ENCODE measurements around the gene C3orf52. TPM values are rescaled to one million over a fixed set of nuclear protein-coding genes. Genes with fewer than 3 reads are reported as not detected.

C3orf52 gene
- total and polyA plus RNA-seq, 7 donors: 0.62 to 5.9 (median 1.9) TPM

DNA sequence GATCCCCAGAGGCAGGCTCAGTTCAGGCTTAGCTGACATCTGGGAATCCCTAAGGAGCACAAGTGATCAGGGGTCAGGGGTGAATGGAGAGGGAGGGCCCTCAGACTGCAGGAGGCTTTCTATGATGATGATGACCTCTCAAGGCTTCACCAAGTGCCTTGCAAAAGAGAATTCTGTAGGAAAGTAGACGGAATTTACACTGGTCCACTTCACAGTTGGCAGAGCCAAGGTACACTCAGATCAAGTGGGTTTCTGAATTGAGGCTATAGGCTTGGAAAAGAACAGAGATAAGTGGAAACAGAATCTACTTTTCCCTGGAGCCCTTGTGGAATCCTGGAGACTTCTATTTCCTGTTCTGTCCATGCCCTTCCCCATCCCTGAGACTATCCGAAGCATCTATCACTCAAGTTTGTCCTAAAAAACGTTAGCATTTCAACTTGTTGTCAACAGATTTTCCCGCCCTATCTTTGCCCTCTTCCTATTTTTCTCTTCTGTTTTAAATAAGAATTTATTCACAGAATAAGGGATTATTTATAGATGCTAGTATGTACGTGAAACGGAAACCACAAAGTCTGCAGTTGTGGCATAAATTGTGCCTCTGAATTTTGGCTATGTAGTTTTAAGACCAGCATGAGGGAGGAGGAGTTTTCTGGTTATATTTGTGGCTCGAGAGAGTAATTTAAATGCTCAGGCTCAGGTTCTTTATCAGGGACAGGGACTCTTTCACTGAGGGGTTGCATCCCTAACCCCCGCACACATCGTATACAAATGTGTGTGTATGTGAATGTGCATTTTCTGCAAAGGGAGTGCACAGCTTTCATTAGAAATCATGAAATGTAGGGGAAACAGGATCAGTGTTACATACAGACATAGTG is 34.0 kb downstream of the C3orf52 start:
- H3K4me3 ChIP-seq: no peak overlapping the region
- 69 to 73% (median 73%) methylated on average over 9 of the region's 9 CpGs for WGBS, 3 donors
- no peaks in the 10 kb centered on the region for H3K27me3 ChIP-seq (ENCODE audit: insufficient read depth in 3 of 3, low read length in 2 of 3)
- no peaks in the 10 kb centered on the region for H3K4me1 ChIP-seq
- DNase-seq (no peak), ATAC-seq (no peak)
- intact Hi-C loops (cut with DNase I): loop anchor here in 1 of 2 donors (10.0 kb wide), 1 partner anchor 415 kb away; no protein-coding TSS in a partner anchor
- TF ChIP-seq, protein P1, sequence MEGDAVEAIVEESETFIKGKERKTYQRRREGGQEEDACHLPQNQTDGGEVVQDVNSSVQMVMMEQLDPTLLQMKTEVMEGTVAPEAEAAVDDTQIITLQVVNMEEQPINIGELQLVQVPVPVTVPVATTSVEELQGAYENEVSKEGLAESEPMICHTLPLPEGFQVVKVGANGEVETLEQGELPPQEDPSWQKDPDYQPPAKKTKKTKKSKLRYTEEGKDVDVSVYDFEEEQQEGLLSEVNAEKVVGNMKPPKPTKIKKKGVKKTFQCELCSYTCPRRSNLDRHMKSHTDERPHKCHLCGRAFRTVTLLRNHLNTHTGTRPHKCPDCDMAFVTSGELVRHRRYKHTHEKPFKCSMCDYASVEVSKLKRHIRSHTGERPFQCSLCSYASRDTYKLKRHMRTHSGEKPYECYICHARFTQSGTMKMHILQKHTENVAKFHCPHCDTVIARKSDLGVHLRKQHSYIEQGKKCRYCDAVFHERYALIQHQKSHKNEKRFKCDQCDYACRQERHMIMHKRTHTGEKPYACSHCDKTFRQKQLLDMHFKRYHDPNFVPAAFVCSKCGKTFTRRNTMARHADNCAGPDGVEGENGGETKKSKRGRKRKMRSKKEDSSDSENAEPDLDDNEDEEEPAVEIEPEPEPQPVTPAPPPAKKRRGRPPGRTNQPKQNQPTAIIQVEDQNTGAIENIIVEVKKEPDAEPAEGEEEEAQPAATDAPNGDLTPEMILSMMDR (IDR thresholded peaks at IDR 0.05): no peak
- no peak overlapping the region for H3K27ac ChIP-seq
- no peaks in the 10 kb centered on the region for H3K9me3 ChIP-seq
- no peaks in the 10 kb centered on the region for H3K36me3 ChIP-seq (ENCODE audit: insufficient read depth in 1 of 2, low read depth in 1 of 2)

DNA sequence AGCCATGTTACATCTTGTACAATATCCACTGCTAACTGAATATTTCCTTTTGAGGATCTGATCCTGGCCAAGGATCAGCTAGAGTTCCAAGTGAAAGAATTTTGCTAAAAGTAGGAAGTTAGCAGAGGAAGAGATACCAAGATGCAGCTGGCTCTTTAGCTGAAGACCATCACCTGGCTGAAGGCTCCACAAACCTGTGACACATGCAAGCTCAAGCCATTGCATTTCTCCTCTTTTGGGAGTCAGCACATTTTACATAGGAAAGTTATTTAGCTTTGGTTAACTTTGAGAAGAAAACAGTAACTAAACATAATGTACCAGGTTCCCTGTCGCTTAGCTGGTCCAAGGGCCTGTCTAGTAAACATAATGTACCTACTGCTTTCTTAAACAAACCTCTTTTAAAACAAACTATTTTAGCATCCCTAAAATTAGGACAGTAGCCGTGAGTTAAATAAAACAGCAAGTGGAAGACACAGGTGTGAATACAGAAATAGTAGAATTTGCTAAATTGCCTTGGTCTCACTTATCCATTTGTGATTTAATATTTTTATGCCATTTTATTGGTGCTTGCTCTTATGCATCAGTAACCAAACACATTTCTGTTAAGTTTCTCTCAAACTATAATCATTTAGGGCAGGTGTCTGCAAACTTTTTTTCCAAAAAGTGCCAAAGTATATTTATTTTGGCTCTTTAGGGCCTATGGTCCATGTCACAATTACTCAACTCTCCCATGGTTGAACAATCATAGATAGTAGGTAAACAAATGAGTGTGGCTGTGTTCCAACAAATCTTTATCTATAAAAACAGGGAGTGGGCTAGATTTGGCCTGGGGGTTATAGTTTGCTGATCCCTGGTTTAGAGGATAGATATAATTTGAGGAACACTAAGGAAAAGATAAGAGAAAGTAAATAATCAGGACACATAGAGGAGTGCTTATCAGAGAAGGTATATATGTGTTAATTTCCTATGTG is 35.7 kb downstream of the C3orf52 start:
- intact Hi-C loops (cut with DNase I): no loop called here
- TF ChIP-seq, protein P1 (IDR thresholded peaks at IDR 0.05): no peak
- Histone ChIP-seq H3K27ac (no peak overlapping the region), H3K4me1 (no peaks in the 10 kb centered on the region), H3K27me3 (ENCODE audit: insufficient read depth in 3 of 3, low read length in 2 of 3) (no peaks in the 10 kb centered on the region), H3K9me3 (no peaks in the 10 kb centered on the region), H3K36me3 (ENCODE audit: insufficient read depth in 1 of 2, low read depth in 1 of 2) (no peaks in the 10 kb centered on the region), H3K4me3 (no peak overlapping the region)
- 88 to 95% (median 93%) methylated on average over 2 of the region's 2 CpGs for WGBS, 3 donors
- DNase-seq (no peak), ATAC-seq (no peak)

DNA sequence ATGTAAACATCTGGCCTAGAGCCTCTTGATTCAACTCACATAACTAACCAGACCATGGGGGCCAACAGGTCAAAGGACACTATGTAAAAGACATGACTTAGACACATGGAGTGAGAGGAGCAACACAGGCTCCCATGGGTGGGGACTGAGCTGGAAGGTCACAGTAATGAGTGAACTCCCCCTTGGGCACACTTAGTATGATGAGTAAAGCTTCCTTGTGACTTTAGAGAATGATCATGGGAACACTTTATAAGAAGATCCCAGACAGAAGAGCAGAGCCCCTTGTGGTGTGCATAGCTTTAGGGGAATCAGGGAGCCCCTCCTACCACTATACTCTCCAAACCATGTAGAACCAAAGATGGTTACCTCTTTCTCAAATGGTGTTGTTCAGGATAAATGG is 36.7 kb downstream of the C3orf52 start:
- H3K27me3 ChIP-seq (ENCODE audit: insufficient read depth in 3 of 3, low read length in 2 of 3): no peaks in the 10 kb centered on the region
- ATAC-seq (no peak), DNase-seq (no peak)
- TF ChIP-seq, protein P1 (IDR thresholded peaks at IDR 0.05): no peak
- no peak overlapping the region for H3K4me3 ChIP-seq
- no peaks in the 10 kb centered on the region for H3K36me3 ChIP-seq (ENCODE audit: insufficient read depth in 1 of 2, low read depth in 1 of 2)
- no peak overlapping the region for H3K27ac ChIP-seq
- H3K4me1 ChIP-seq: no peaks in the 10 kb centered on the region
- no peaks in the 10 kb centered on the region for H3K9me3 ChIP-seq
- intact Hi-C loops (cut with DNase I): no loop called here

DNA sequence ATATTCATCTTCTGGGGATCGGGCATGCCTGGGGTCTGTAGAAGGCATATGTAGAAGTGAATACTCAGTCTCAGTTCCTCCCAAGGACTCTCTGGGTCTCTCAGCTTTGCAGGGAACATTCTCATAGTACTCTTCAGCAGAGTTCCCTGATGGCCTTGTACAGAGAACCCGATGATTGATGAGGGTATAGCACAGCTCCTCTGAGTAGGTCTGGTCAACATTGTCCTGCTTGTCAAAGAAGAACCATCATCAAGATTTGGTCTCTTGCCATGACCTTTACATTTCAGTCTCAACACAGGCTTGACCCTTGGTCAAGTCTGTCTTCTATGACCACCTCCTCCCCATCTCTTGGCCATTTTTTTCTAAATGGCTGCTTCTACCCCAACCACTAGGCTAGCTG is 37.4 kb downstream of the C3orf52 start:
- no peaks in the 10 kb centered on the region for H3K27me3 ChIP-seq (ENCODE audit: insufficient read depth in 3 of 3, low read length in 2 of 3)
- TF ChIP-seq, protein P1 (IDR thresholded peaks at IDR 0.05): no peak
- no peak overlapping the region for H3K4me3 ChIP-seq
- ATAC-seq: no peak
- 88 to 100% (median 95%) methylated on average over 2 of the region's 2 CpGs for WGBS, 3 donors
- H3K9me3 ChIP-seq: no peaks in the 10 kb centered on the region
- intact Hi-C loops (cut with DNase I): no loop called here
- H3K4me1 ChIP-seq: no peaks in the 10 kb centered on the region
- H3K36me3 ChIP-seq (ENCODE audit: insufficient read depth in 1 of 2, low read depth in 1 of 2): no peaks in the 10 kb centered on the region
- no peak for DNase-seq
- no peak overlapping the region for H3K27ac ChIP-seq

All from psoas muscle (tissue), 8 donors.